GM12874 (cell line): ENCODE measurements around the gene FOXP3.

Experiments used
- TF ChIP-seq, protein P1 (sequence below): IDR thresholded peaks from 2 replicates; pipeline ENCODE4 v1.5.1; 2011; ENCODE audit warnings: low read depth, mild to moderate bottlenecking, control low read depth, low read length, moderate library complexity; ENCODE audit not compliant: insufficient read depth

Gene FOXP3

DNA sequence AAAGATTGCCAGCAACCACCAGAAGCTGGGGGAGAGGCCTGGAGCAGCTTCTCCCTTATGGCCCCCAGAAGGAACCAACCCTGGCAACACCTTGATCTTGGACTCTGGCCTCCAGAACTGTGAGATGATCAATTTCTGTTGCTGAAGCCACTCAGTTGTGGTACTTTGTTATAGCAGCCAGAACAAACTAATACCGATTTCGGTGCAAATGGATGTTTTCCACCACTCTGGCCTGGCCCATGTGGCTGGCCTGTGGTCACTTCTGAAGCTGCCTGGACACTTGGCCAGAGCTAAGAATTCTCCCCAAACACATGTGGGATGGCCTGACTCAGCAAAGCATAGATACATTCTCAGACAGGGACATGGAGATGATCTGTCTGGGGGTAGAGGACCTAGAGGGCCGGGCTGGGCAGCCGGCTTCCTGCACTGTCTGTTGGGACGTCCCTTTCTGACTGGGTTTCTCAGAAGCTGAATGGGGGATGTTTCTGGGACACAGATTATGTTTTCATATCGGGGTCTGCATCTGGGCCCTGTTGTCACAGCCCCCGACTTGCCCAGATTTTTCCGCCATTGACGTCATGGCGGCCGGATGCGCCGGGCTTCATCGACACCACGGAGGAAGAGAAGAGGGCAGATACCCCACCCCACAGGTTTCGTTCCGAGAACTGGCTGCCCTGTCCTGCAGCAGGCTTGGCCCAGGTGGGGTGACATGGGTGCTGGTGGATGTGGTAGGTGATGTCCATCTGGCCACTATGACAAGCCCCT lies 4.1 kb downstream of the FOXP3 start:
- TF ChIP-seq, protein P1, sequence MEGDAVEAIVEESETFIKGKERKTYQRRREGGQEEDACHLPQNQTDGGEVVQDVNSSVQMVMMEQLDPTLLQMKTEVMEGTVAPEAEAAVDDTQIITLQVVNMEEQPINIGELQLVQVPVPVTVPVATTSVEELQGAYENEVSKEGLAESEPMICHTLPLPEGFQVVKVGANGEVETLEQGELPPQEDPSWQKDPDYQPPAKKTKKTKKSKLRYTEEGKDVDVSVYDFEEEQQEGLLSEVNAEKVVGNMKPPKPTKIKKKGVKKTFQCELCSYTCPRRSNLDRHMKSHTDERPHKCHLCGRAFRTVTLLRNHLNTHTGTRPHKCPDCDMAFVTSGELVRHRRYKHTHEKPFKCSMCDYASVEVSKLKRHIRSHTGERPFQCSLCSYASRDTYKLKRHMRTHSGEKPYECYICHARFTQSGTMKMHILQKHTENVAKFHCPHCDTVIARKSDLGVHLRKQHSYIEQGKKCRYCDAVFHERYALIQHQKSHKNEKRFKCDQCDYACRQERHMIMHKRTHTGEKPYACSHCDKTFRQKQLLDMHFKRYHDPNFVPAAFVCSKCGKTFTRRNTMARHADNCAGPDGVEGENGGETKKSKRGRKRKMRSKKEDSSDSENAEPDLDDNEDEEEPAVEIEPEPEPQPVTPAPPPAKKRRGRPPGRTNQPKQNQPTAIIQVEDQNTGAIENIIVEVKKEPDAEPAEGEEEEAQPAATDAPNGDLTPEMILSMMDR: no peak

DNA sequence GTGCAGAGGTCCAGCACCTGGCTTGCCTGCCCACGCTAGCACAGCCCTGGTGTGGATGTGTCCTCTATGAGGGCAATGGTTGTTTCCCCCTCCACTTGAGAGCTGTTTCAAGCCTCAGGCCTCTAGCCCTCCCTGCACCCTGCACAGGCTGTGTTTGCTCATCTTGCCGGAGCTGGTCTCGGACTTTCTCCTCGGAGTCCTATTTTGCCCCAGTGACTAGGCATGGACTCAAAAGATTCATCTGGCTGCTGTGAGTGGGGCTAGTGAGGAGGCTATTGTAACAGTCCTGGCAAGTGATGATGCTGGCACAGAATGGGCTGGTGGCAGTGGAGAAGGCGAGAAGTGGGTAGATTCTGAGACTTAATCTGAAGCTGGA lies 5.8 kb downstream of the FOXP3 start:
- TF ChIP-seq, protein P1: no peak

DNA sequence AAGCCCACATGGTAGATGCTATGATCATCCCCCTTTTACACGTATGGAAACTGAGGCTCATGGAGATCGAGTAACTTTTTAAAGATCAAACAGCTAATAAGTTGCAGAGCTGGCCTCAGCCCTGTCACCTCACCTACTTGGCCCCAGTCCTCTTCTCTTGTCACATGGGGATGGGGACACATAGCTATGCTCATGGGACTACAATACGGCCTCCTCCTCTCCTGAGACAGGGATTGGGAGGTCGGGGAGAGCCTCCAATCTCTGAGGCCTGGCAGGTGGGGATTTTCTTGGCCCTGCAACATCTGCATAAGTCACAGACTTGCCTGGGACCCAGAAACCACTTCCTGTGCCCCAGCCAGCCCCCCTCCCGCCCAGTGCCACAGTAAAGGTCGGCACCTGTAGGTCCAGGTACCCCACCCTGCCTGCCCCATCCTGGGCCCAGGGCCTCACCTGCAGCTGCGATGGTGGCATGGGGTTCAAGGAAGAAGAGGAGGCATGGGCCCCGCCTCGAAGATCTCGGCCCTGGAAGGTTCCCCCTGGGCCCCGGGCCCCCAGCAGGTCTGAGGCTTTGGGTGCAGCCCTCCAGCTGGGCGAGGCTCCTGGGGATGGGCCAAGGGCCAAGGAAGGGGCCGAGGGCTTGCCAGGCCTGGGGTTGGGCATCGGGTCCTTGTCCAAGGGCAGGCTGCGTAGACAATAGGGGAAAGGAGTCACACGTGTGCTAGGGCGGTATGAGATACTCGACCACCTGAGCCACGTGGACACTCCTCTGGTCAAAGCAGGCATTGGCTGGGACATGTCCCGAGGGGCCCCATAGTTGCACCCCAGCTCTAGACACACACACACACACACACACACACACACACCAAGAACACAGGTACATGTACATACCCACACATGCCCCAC lies 6.4 kb downstream of the FOXP3 start:
- TF ChIP-seq, protein P1: no peak

DNA sequence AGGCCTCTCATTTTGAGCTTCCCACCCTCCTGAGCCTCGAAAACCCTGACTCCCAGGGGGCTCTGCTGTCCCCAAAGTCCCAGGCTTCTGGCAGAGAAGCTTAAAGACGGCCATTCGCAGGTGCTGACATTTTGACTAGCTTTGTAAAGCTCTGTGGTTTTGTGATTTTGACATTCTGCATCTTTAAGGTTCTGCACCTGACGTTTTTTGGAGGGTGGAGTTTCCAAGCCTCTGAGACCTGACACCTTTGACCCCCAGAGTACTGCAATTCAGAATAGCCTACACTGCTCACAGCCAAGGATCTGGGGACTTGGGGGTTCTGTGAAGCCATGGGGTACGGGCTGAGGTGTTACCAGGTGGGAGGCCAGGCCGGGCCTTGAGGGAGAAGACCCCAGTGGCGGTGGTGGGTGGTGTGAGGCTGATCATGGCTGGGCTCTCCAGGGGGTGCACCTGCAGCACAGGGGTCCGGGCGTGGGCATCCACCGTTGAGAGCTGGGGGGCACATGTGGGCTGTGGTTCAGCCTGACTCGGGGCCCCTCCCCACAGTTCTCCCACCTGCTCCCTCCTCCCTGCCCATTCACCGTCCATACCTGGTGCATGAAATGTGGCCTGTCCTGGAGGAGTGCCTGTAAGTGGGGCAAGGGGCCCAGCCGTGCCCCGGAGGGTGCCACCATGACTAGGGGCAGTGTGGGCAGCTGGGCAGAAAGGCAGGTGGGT lies 7.3 kb downstream of the FOXP3 start:
- TF ChIP-seq, protein P1: no peak

DNA sequence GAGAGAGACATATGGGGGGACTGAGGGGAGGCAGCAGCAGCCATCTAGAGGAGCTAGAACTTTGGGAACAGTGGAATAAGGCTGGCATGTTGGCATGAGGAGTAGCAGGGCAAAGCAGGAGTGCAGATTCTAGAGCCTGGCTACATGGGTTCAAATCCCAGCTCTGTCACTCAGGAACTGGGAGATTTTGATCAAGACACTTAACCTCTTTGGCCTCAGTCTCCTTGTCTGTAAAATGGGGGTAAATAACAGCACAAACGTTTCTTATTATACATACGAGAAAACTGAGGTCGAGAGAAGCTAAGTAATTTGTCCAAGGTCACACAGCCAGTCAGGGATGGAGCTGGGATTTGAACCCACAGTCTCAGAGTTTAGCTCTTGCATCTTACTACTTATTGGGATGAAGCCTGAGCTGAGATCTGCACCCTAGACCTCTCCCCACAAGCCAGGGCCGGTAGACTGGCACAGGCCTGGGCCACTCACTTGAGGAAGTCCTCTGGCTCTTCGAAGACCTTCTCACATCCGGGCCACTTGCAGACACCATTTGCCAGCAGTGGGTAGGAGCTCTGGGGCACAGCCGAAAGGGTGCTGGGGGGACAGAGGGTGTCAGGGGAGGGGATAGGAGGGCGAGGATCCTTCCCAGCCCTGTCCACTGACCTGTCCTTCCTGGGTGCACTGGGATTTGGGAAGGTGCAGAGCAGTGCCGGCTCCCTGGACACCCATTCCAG lies 8.1 kb downstream of the FOXP3 start:
- TF ChIP-seq, protein P1: no peak

DNA sequence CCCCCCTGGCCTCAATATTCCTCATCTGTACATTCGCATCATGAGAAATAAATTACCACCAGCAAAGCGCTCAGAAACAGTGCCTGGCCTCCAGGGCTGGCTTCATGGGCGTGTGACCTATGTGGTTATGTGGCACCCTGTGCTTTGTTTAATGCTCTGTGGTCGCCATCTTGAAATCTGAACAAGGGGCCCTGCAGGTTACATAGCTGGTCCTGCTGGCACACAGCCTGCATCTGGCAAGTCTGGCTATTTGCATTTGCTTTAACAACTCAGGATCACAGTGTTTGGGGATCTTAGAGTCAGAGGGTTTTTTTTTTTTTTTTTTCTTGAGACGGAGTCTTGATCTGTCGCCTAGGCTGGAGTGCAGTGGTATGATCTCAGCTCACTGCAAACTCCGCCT lies 9.9 kb downstream of the FOXP3 start:
- TF ChIP-seq, protein P1: no peak
